Measurements from ENCODE around the gene SRGAP1.

Gene SRGAP1

DNA sequence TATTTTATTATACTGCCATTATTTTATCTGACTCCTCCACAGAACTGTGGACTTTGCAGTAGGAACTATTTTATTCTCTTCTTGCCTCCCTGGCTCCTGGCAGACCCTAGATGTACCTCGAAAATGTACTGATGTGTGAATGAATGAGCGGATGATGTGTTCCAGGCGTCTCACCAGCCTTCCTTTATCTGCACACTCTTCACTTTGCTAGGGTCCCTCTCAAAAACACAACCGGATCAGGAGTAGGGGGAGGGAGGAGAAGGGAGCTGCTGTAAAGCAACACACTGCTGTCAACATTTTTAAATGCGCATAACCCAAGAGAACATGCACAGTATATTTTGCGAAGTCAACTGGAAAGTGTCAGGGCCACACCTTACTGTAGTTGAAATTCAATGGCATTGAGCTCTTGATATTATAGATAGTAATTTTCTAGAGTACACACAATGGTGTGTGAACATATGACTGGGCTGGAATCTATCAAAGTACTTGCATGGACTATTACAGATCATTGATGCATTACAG lies 36.3 kb downstream of the SRGAP1 start:
- no peak for TF ChIP-seq CTCF (IDR thresholded peaks at IDR 0.05)
- DNase-seq (ENCODE audit: low spot score) = no peak
- no peak overlapping the region for H3K27ac ChIP-seq
- H3K4me3 ChIP-seq = no peak overlapping the region

DNA sequence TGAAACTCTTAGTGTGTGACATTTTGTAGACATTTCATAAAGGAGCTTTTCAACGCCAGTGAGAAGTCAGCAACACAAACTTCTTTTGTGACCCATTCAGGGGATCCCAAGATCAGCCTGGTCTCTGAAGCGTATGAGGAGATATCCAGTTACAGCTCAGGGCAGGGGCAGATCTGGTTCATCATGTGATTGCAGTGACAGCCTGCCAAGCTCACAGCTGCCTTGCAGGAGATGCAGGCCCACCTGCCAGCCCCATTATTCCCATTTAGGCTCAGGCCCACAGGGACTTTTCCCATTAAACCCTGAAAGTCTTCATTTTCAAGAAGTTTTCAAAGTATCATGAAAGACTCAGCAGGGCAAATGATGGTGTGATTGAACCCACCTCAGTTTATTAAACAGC lies 38.3 kb downstream of the SRGAP1 start:
- H3K27ac ChIP-seq = no peak overlapping the region
- DNase-seq (ENCODE audit: low spot score) = no peak

DNA sequence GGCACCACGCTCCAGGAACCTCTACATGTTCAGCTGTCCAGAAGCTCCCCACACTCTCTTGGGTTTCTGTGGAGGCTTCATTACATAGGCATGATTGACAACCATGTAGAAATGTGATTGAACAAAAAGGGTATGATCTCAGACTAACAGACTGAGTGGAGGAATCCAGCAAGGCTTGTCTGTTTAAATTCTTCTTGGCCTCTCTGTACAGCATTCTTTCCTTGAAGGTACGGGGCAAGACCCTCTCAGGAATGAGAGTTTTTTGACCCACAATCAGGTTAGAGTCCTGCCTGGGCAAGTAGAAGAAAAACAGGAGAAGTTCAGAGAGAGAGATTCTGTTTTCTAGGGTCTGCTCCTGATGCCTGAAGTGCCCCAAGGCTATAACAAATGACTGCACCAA lies 40.9 kb downstream of the SRGAP1 start:
- no peak for DNase-seq (ENCODE audit: low spot score)
- H3K4me3 ChIP-seq = no peak overlapping the region
- no peak for TF ChIP-seq CTCF (IDR thresholded peaks at IDR 0.05)
- no peak overlapping the region for H3K27ac ChIP-seq

More for the DNA sequence above, 38.3 kb downstream of the SRGAP1 start:
- TF ChIP-seq CTCF (IDR thresholded peaks at IDR 0.05) = no peak
- H3K4me3 ChIP-seq = no peak overlapping the region

- Histone ChIP-seq H3K27ac (no peak overlapping the region), H3K4me3 (no peak overlapping the region)
- DNase-seq (ENCODE audit: low spot score) = no peak
- no peak for TF ChIP-seq CTCF (IDR thresholded peaks at IDR 0.05)
Measured at GRCh38 chr12:63888908-63889635, 44.6 kb downstream of the SRGAP1 start.

DNA sequence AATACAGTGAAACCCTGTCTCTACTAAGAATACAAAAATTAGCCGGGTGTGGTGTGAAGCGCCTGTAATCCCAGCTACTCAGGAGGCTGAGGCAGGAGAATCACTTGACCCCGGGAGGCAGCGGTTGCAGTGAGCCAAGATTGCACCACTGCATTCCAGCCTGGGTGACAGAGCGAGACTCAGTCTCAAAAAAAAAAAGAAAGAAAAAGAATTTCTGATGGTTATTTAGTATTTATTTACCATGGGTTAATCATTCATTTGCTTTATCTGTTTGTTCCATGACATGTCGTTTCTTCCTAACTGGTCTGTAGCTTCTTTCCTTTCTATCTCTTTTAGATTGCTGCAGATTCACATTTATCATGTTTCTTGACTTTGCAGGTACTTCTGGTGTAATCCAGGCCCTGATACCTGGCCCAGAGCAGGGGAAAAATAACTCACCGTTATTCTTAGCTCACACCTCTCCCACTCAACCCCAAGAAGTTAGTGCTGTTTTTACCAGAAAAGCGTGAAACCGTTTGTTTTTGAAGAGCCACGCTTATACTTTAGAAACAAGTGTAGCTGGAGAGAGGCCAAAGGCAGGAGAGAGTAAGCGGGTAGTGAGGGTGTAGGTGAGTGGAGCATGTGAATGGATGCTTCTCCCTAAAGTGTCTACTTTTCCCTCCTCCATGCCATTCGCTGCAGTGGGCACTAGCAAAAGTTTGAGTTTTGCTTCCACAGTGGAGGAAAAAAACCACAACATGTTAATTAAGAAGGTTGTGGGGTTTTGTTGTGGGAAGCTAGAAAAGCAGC lies 45.4 kb downstream of the SRGAP1 start:
- TF ChIP-seq CTCF (IDR thresholded peaks at IDR 0.05) = no peak
- no peak for DNase-seq (ENCODE audit: low spot score)
- H3K27ac ChIP-seq = no peak overlapping the region

GRCh38 chr12:63893170-63893569 lies 48.7 kb downstream of the SRGAP1 start:
- DNase-seq (ENCODE audit: low spot score) = no peak
- no peak for TF ChIP-seq CTCF (IDR thresholded peaks at IDR 0.05)
- no peak overlapping the region for H3K4me3 ChIP-seq
- H3K27ac ChIP-seq = no peak overlapping the region

More for the DNA sequence above, 45.4 kb downstream of the SRGAP1 start:
- no peak overlapping the region for H3K4me3 ChIP-seq
